Thyroid gland (tissue), 4 donors: ENCODE measurements around the gene LIMS1.

Experiments used
- POLR2A ChIP-seq, 2 donors: fragments of 450-650 bp; IDR thresholded peaks; one replicate each; pipeline ENCODE4 v1.6.1; 2017; ENCODE audit warnings: antibody characterized with exemption in 2 of 2, mild to moderate bottlenecking in 2 of 2, moderate library complexity in 1 of 2
- TF ChIP-seq, protein P1 (sequence below), 6 experiments: fragments of 200-600 bp in 3 of 6; fragments of 450-650 bp in 3 of 6; sonication (generic) in 3 of 6; IDR thresholded peaks; one replicate each; pipeline ENCODE4 v1.5.1; 2016 to 2019; ENCODE audit warnings: antibody characterized with exemption in 6 of 6, mild to moderate bottlenecking in 2 of 6, inconsistent platforms in 1 of 6, moderate library complexity in 1 of 6

DNA sequence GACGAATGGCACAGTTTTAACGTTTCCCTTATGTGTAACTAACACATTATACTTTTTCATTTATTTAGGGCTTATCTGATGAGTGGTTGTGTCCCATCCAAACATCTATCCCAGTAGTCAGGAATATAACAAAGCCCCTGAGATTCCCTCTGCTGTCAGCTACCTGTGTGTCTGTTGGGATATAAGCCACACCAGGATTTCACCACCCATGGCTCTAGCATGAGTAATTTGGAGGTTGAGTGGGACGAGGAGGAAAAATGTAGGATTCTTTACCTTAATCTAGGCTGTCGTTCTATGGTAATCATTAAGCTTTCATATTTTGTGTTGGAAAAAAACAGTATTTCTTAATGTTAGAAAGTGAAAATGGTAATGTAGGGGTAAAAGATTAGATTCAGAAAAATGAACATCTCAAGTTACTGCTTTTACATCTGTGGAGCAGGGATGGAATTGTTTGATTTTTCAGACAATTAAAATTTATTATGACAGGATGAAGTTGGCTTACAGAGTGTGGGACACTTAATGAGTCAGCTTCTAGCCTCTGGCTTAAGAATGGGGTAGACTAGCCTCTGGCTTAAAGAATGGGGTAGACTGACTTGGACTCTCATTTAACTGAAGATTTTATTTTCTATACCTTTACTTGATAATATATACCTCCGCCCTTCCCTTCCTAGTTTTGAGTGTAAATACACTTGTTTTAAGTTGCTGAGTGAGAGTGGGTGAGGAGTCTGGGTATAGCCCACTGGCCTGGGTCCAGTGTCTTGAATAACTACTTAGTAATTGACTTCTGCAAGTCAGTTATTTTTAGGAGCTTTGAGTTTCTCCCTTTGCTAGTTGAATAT is 96.5 kb downstream of the LIMS1 start:
- TF ChIP-seq, protein P1, sequence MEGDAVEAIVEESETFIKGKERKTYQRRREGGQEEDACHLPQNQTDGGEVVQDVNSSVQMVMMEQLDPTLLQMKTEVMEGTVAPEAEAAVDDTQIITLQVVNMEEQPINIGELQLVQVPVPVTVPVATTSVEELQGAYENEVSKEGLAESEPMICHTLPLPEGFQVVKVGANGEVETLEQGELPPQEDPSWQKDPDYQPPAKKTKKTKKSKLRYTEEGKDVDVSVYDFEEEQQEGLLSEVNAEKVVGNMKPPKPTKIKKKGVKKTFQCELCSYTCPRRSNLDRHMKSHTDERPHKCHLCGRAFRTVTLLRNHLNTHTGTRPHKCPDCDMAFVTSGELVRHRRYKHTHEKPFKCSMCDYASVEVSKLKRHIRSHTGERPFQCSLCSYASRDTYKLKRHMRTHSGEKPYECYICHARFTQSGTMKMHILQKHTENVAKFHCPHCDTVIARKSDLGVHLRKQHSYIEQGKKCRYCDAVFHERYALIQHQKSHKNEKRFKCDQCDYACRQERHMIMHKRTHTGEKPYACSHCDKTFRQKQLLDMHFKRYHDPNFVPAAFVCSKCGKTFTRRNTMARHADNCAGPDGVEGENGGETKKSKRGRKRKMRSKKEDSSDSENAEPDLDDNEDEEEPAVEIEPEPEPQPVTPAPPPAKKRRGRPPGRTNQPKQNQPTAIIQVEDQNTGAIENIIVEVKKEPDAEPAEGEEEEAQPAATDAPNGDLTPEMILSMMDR (IDR thresholded peaks at IDR 0.05), result no peak
- no peak for TF ChIP-seq POLR2A (IDR thresholded peaks at IDR 0.05)
